ENCODE measurements around the gene FOS. TPM values are rescaled to one million over a fixed set of nuclear protein-coding genes. Genes with fewer than 3 reads are reported as not detected.

FOS gene
- total and polyA plus RNA-seq, 4 donors, result 13.2 to 82.7 (median 20.0) TPM

GRCh38 chr14:75331471-75331870 is 52.8 kb downstream of the FOS start:
- no peak for DNase-seq (ENCODE audit: low spot score)
- no peak overlapping the region for H3K27ac ChIP-seq (ENCODE audit: low read depth in 1 of 2, low read length in 2 of 2)
- 95% methylated on average over 1 of the region's 1 CpG for WGBS
- no peak for TF ChIP-seq NR2F2 (IDR thresholded peaks at IDR 0.05)
- no peak for TF ChIP-seq MAX (IDR thresholded peaks at IDR 0.05)
- TF ChIP-seq SP1 (IDR thresholded peaks at IDR 0.05), result no peak
- no peak for TF ChIP-seq FOXA1 (IDR thresholded peaks at IDR 0.05)
- no peak for TF ChIP-seq YY1 (IDR thresholded peaks at IDR 0.05)
- H3K4me3 ChIP-seq (ENCODE audit: low read depth in 1 of 3, low read length in 3 of 3), result no peak overlapping the region
- H3K4me1 ChIP-seq (ENCODE audit: control insufficient read depth in 4 of 4, insufficient read depth in 4 of 4, low read length in 3 of 4), result no peaks in the 10 kb centered on the region
- H3K27me3 ChIP-seq (ENCODE audit: control insufficient read depth in 4 of 4, insufficient read depth in 4 of 4, low read length in 3 of 4), result no peaks in the 10 kb centered on the region
- H3K9me3 ChIP-seq (ENCODE audit: control insufficient read depth in 4 of 4, low read length in 3 of 4), result no peaks in the 10 kb centered on the region
- no peak overlapping the region for H3K9ac ChIP-seq (ENCODE audit: low read depth in 1 of 2, low read length in 2 of 2)
- no peaks in the 10 kb centered on the region for H3K36me3 ChIP-seq (ENCODE audit: control insufficient read depth in 4 of 4, insufficient read depth in 3 of 4, low read depth in 1 of 4, low read length in 3 of 4)

Small RNA genes lying within 50 kb of the gene (small RNA-seq; reads per million reads assigned to genes)
- gene RF00004, result not detected

Other genes with a start within 250 kb of the FOS start
- gene MLH3, start 227.4 kb upstream of the FOS start, total RNA-seq, result 10 to 100 TPM in 1 of 2 donors, 1 to 10 TPM in 1; 7.4 to 29.7 TPM
- gene MLH3, start 227.4 kb upstream of the FOS start, polyA plus RNA-seq, result 10 to 100 TPM in 1 of 2 donors, 1 to 10 TPM in 1; 5.8 to 12.4 TPM
- gene ACYP1, start 214.8 kb upstream of the FOS start, total RNA-seq, result 1 to 10 TPM; 4.9 to 7.5 TPM
- gene ACYP1, start 214.8 kb upstream of the FOS start, polyA plus RNA-seq, result 1 to 10 TPM; 2.1 to 3.1 TPM
- gene ZC2HC1C, start 209.2 kb upstream of the FOS start, total RNA-seq, result 1 to 10 TPM in 1 of 2 donors, under 1 TPM in 1; 0.56 to 5.9 TPM
- gene ZC2HC1C, start 209.2 kb upstream of the FOS start, polyA plus RNA-seq, result 1 to 10 TPM; 3.4 to 3.6 TPM
- gene NEK9, start 151.8 kb upstream of the FOS start, total RNA-seq, result 10 to 100 TPM; 35.2 to 46.0 TPM
- gene NEK9, start 151.8 kb upstream of the FOS start, polyA plus RNA-seq, result 10 to 100 TPM; 13.4 to 24.3 TPM
- 100 to 1,000 TPM; 167 to 297 TPM for gene TMED10, start 102.2 kb upstream of the FOS start, total RNA-seq
- 100 to 1,000 TPM; 206 to 349 TPM for gene TMED10, start 102.2 kb upstream of the FOS start, polyA plus RNA-seq
- gene JDP2, start 149.2 kb downstream of the FOS start, total RNA-seq, result 10 to 100 TPM in 1 of 2 donors, 1 to 10 TPM in 1; 8.6 to 14.6 TPM
- 1 to 10 TPM; 2.4 to 8.8 TPM for gene JDP2, start 149.2 kb downstream of the FOS start, polyA plus RNA-seq
- 1 to 10 TPM; 1.2 to 2.1 TPM for gene BATF, start 243.6 kb downstream of the FOS start, total RNA-seq
- gene BATF, start 243.6 kb downstream of the FOS start, polyA plus RNA-seq, result under 1 TPM; 0.77 to 0.92 TPM

Measured in liver (tissue), 10 donors.